GM12875 (cell line): ENCODE measurements around the gene WWP2.

Source experiments
- H3K4me3 ChIP-seq: one replicate; pipeline ENCODE4 v1.5.1; 2011; ENCODE audit warnings: low read depth, low read length, control low read depth
- CTCF ChIP-seq: IDR thresholded peaks from 2 replicates; pipeline ENCODE4 v1.5.1; 2011; ENCODE audit warnings: low read depth, mild to moderate bottlenecking, control low read depth, inconsistent platforms, low read length, moderate library complexity, borderline replicate concordance; ENCODE audit not compliant: insufficient read depth

The WWP2 gene

GRCh38 chr16:69861292-69862030 is 99.3 kb downstream of the WWP2 start:
- no peak overlapping the region for H3K4me3 ChIP-seq
- no peak for TF ChIP-seq CTCF

GRCh38 chr16:69863401-69864281 is 101.5 kb downstream of the WWP2 start:
- no peak overlapping the region for H3K4me3 ChIP-seq
- TF ChIP-seq CTCF, result no peak

- no peak overlapping the region for H3K4me3 ChIP-seq
- TF ChIP-seq CTCF, result no peak
Measured at GRCh38 chr16:69865701-69866100, 103.6 kb downstream of the WWP2 start.

GRCh38 chr16:69867784-69868560 is 105.8 kb downstream of the WWP2 start:
- no peak overlapping the region for H3K4me3 ChIP-seq
- TF ChIP-seq CTCF, result no peak

- no peak overlapping the region for H3K4me3 ChIP-seq
- no peak for TF ChIP-seq CTCF
Measured at GRCh38 chr16:69870761-69871160, 108.6 kb downstream of the WWP2 start.

GRCh38 chr16:69871708-69872107 is 109.6 kb downstream of the WWP2 start:
- no peak overlapping the region for H3K4me3 ChIP-seq
- no peak for TF ChIP-seq CTCF
